NCI-H69 (cell line): ENCODE results near the gene DNAJC28.
"Not testable (repeated sequence)": the region's sequence is repeated elsewhere in the genome, so short reads cannot be mapped to it uniquely, and the experiment has no call there.

ENCODE experiments used
- DNase-seq: peaks from one replicate; lab custom pipeline; 2025; lab: John Stamatoyannopoulos, UW

DNAJC28 gene

GRCh38 chr21:33491373-33492102 lies at the start of gene DNAJC28:
Gene DNAJC28 (minus strand): TSS chr21:33491716. CDS start chr21:33489393, 2,323 bp downstream.
- peak; percentile 97 for DNase-seq

DNA sequence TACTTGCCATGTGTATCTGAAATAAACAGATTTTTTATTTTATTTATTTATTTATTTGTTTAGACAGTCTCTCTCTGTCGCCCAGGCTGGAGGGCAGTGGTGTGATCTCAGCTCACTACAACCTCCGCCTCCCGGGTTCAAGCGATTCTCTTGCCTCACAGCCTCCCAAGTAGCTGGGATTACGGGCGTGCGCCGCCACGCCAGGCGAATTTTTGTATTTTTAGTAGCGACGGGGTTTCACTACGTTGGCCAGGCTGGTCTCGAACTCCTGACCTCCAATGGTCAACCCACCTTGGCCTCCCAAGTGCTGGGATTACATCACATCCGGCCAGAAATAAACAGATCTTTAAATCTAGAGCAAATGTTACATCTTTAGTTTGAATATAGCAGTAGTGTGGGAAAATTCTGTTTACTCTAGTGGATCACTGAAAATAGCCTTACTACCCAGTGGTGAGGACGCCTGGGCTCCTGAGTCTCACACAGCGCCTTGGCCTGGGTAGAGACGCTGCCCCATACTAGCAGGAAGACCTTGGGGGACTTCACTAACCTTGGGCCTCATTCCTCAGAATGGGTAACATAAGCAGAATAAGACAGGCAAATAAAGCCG lies 49.7 kb upstream of the DNAJC28 start:
- DNase-seq = peak; percentile 68

DNA sequence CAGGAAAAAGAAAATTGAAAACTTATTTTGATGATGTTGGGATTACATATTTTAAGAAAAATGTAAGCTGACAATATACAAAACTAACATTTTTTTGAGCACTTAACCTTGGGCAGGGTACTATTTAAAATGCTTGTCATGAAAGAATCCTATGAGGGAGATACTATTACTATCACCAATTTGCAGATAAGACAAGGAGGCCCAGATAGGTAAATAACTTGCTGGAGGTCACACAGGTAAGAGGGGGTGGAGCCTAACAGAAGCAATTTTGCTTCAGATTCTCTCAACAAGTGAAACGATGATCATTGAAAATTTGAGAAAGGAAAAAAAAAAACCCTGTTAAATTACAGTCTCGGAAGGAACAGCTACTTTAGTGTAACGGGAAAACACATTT lies 49.2 kb upstream of the DNAJC28 start:
- DNase-seq = peak; percentile 19

- no peak for DNase-seq
These were observed 48.1 kb upstream of the DNAJC28 start for GRCh38 chr21:33539616-33540015.

- DNase-seq = no peak
These were observed 45.7 kb upstream of the DNAJC28 start for GRCh38 chr21:33537212-33537611.

DNA sequence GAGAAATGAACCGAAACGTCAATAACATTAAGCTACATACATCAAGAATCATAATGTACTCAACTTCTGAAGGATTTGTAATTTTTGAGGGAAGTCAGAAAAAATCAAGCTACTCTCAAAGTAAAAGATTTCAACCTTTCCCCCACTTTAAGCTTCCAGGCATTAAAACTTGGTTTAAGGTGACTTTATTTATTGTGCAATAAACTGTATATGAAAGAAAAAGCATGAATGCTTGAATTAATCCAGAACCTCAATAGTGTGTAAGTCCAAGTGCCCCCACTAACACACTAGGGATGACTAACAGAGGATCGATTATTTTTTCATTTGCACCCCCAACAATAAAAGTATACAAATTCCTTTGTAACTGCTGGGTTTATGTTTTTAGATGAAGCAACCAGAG lies 39.5 kb upstream of the DNAJC28 start:
- no peak for DNase-seq

DNA sequence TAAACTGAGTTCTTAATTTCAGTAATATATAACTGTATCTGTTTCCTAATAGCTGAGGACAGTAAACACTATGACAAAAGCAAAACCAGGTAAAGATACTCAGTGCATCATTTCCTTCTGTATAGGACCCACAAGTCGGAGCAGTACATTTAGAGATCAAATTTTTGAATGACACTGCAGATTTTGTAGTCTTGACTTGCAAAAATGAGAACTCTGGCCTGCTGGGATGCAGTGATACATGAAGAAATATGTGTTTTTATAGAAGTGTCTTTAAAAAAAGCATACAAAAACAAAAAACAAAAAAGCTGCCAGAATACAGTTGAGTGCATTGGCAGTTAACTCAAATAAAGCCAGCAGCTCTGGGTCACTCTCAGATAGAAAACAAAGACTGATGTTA lies 31.4 kb upstream of the DNAJC28 start:
- no peak for DNase-seq

DNA sequence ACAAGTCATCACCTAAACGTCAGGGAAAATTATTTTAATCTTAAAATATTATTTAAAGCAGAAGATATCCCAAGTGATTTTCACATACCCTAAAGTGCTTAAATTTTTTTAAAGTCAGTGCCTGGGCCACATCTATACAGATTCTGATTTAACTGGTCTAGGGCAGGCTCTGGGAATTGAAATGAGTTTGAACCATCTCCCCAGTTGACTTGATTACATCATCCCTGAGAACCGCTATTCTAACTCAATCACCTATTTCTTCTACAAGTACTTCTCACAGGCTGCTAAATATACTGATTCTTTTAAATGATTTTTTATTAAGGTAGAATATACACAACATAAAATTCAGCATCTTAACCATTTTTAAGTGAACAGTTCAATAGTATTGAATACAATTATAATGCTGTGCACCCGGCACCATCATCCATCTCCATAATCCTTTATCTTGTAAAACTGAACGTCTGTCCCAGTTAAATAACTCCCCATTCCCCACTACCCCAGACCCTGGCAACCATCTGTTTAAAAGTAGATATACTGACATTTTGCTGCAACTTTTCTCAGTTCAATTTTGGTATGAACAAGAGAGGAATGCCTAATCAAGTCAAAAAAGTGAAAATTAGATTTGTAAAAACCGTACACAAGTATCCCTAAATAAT lies 30.9 kb upstream of the DNAJC28 start:
- DNase-seq = no peak

DNA sequence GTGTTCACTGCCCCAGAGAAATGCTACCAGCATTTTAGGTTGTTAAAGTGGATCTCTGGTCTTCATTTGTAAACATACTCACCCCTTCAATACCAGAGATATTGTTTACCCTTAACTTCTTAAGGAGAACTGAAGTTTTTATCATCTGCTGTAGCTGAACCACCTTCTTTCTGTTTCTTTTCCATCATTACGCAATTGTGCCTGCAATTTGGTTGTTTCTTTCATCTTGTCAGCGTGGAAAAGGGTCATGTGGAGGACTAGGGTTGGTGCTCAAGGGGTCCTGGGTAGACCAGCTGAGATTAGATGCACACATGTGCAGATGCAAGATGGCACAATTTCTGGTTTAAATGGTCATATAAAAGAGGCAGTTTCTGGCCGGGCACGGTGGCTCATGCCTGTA lies 27.4 kb upstream of the DNAJC28 start:
- DNase-seq = no peak

- no peak for DNase-seq
These were observed 22.7 kb upstream of the DNAJC28 start for GRCh38 chr21:33514229-33514628.

- DNase-seq = no peak
These were observed 21.0 kb upstream of the DNAJC28 start for GRCh38 chr21:33512481-33512880.

DNA sequence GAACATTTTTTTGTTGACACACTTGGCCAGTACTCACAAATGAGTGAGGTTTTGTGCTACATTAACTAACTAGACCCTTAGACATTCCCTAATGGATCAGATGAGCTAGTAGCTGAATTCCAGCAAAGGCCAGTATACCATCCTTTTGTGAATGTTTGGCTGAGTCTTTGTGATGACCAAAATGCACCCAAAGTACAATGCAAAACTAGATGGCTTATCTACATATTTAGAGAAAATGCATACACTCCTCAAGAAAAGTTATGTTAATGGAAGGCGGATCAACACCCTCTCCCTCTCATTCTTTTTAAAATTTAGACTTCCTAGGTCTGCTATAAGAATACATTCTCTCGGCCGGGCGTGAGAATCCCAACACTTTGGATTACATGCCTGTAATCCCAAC lies 20.1 kb upstream of the DNAJC28 start:
- DNase-seq = no peak

DNA sequence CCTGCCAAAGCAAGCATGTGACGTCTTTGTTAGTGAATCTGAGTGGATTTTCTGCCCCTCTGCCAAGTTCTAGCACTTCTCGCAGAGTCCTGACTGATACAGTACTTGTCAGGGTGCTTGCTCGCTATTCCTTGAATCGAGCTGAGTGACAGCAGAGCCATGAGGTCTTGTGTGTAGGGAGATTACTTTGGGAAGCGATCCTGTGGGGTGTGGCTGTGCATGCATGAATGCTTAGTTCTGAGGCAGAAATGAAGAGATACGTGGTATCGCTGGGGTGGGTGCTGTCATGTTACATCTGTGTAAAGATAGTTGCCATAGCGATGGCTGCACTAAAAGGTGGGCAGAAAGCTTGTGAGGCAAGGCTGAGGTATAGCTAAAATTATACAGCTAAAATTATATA lies 19.3 kb upstream of the DNAJC28 start:
- DNase-seq = no peak

GRCh38 chr21:33507003-33507402 lies 15.5 kb upstream of the DNAJC28 start:
- DNase-seq = not testable (repeated sequence)

GRCh38 chr21:33505833-33506232 lies 14.3 kb upstream of the DNAJC28 start:
- DNase-seq = no peak

- DNase-seq = peak; percentile 40
These were observed 4.8 kb upstream of the DNAJC28 start for GRCh38 chr21:33496345-33496744.

- no peak for DNase-seq
These were observed 4.2 kb upstream of the DNAJC28 start for GRCh38 chr21:33495743-33496142.

DNA sequence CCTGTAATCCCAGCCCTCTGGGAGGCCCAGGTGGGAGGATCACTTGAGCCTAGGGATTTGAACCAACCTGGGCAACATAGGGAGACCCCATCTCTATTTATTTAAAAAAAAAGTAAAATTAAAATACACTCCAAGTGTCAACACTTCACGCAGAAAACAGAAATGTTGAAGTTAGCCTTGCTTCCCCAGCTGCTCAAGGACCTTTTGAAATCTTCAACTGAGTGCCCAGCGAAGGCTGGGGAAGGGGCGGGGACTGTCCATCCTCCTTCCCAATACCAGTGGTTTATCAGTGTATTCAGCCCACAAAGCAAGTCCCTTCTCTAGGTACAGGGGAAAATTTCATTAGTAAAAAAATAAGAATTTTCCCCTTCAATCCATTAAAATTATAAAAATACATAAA lies 2.2 kb upstream of the DNAJC28 start:
- no peak for DNase-seq

GRCh38 chr21:33492571-33492970 lies 1.1 kb upstream of the DNAJC28 start:
- no peak for DNase-seq

- DNase-seq = peak; percentile 59
These were observed 534 bp downstream of the DNAJC28 start for GRCh38 chr21:33490991-33491372.

GRCh38 chr21:33488936-33489335 lies 2.6 kb downstream of the DNAJC28 start:
- no peak for DNase-seq

DNA sequence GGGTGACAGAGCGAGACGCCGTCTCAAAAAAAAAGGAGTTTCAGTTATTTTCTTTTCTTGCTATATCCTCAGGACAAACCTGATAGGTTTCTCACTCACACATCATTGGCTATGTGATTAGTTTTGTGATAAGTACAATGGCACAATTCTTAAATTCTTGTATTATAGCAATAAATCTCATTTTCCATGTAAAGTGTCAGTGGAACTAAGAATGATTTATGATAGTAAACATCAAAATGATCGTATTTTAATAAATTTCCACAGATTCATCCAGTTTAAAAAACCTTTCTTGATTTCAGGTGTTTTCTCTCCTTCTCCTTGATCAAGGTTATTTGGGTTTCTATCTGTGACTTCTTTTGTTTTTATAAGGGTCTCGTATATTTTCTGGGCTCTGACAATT lies 3.5 kb downstream of the DNAJC28 start:
- DNase-seq = no peak

GRCh38 chr21:33481314-33481943 lies 10.1 kb downstream of the DNAJC28 start:
- DNase-seq = no peak
